Pulmonary artery endothelial cell (primary cell): Measurements from ENCODE around the gene TGFBR1. TPM values are rescaled to one million over a fixed set of nuclear protein-coding genes. Genes with fewer than 3 reads are reported as not detected.
A peak's percentile ranks its signal among the peaks of the same experiment; 100 is the strongest.

Experiments
- DNase-seq: peaks from one replicate; pipeline ENCODE4 v3.0.0-alpha.2; 2011; ENCODE audit warnings: low read depth, low spot score
- total RNA-seq: library from RNA; depleted of rRNA; stranded (reverse); fragments of >200 nt; gene quantifications from 2 replicates; pipeline ENCODE4 v1.2.3, GENCODE V29; 2014

The TGFBR1 gene
- total RNA-seq, 1 donor from 2014 or later = 14.8 TPM

GRCh38 chr9:99169982-99170761 is 65.3 kb downstream of the TGFBR1 start:
- DNase-seq = no peak

GRCh38 chr9:99171225-99172123 is 66.6 kb downstream of the TGFBR1 start:
- DNase-seq = no peak

- no peak for DNase-seq
Observed at GRCh38 chr9:99172124-99173091, 67.5 kb downstream of the TGFBR1 start.

- DNase-seq = no peak
Observed at GRCh38 chr9:99173570-99174504, 68.9 kb downstream of the TGFBR1 start.

- DNase-seq = no peak
Observed at GRCh38 chr9:99176527-99177013, 71.7 kb downstream of the TGFBR1 start.

- no peak for DNase-seq
Observed at GRCh38 chr9:99177576-99178366, 72.9 kb downstream of the TGFBR1 start.

- no peak for DNase-seq
Observed at GRCh38 chr9:99178912-99179872, 74.3 kb downstream of the TGFBR1 start.

- DNase-seq = no peak
Observed at GRCh38 chr9:99180199-99180598, 75.3 kb downstream of the TGFBR1 start.

- no peak for DNase-seq
Observed at GRCh38 chr9:99180662-99181061, 75.7 kb downstream of the TGFBR1 start.

GRCh38 chr9:99181206-99181605 is 76.3 kb downstream of the TGFBR1 start:
- no peak for DNase-seq

GRCh38 chr9:99181621-99182020 is 76.7 kb downstream of the TGFBR1 start:
- no peak for DNase-seq

GRCh38 chr9:99182356-99182755 is 77.4 kb downstream of the TGFBR1 start:
- DNase-seq = no peak

- DNase-seq = no peak
Observed at GRCh38 chr9:99183616-99184015, 78.7 kb downstream of the TGFBR1 start.

- DNase-seq = no peak
Observed at GRCh38 chr9:99184110-99184474, 79.2 kb downstream of the TGFBR1 start.

GRCh38 chr9:99184475-99185347 is 79.8 kb downstream of the TGFBR1 start:
- DNase-seq = peak; percentile 94

GRCh38 chr9:99185348-99185632 is 80.4 kb downstream of the TGFBR1 start:
- no peak for DNase-seq

- no peak for DNase-seq
Observed at GRCh38 chr9:99185934-99186333, 81.0 kb downstream of the TGFBR1 start.
